IPS-15b (cell line): ENCODE results near the gene PJVK.
"Not testable (repeated sequence)": the region's sequence is repeated elsewhere in the genome, so short reads cannot be mapped to it uniquely, and the experiment has no call there.

Experiments used
- H3K27me3 ChIP-seq: one replicate; pipeline ENCODE4 v1.6.1; 2013; ENCODE audit warnings: low read length; ENCODE audit not compliant: control insufficient read depth, insufficient read depth
- H3K36me3 ChIP-seq: one replicate; pipeline ENCODE4 v1.6.1; 2013; ENCODE audit warnings: low read length; ENCODE audit not compliant: control insufficient read depth, insufficient read depth
- H3K4me1 ChIP-seq: one replicate; pipeline ENCODE4 v1.6.1; 2013; ENCODE audit warnings: mild to moderate bottlenecking, low read length; ENCODE audit not compliant: control insufficient read depth, insufficient read depth
- H3K4me3 ChIP-seq: one replicate; pipeline ENCODE4 v1.5.1; 2013; ENCODE audit warnings: low read depth, low read length
- H3K9ac ChIP-seq: one replicate; pipeline ENCODE4 v1.6.1; 2013; ENCODE audit warnings: low read depth, mild to moderate bottlenecking, low read length
- H3K9me3 ChIP-seq: one replicate; pipeline ENCODE4 v1.6.1; 2013; ENCODE audit warnings: mild to moderate bottlenecking, low read length; ENCODE audit not compliant: control insufficient read depth, insufficient read depth

The PJVK gene

GRCh38 chr2:178417916-178418315 lies 33.3 kb upstream of the PJVK start:
- Histone ChIP-seq H3K9ac (no peak overlapping the region), H3K4me1 (peaks cover 2% of the 10 kb centered on the region), H3K4me3 (no peak overlapping the region), H3K36me3 (peaks cover 4% of the 10 kb centered on the region), H3K9me3 (no peaks in the 10 kb centered on the region), H3K27me3 (no peaks in the 10 kb centered on the region)

GRCh38 chr2:178418426-178418825 lies 32.8 kb upstream of the PJVK start:
- Histone ChIP-seq H3K27me3 (no peaks in the 10 kb centered on the region), H3K9me3 (no peaks in the 10 kb centered on the region), H3K9ac (no peak overlapping the region), H3K4me1 (peaks cover 2% of the 10 kb centered on the region), H3K4me3 (no peak overlapping the region), H3K36me3 (peaks cover 4% of the 10 kb centered on the region)

GRCh38 chr2:178419123-178419522 lies 32.1 kb upstream of the PJVK start:
- H3K36me3 ChIP-seq, result peaks cover 4% of the 10 kb centered on the region
- H3K4me3 ChIP-seq, result no peak overlapping the region
- H3K9me3 ChIP-seq, result no peaks in the 10 kb centered on the region
- H3K27me3 ChIP-seq, result no peaks in the 10 kb centered on the region
- peaks cover 2% of the 10 kb centered on the region for H3K4me1 ChIP-seq
- no peak overlapping the region for H3K9ac ChIP-seq

GRCh38 chr2:178420463-178420999 lies 30.6 kb upstream of the PJVK start:
- no peaks in the 10 kb centered on the region for H3K27me3 ChIP-seq
- no peak overlapping the region for H3K9ac ChIP-seq
- no peak overlapping the region for H3K4me3 ChIP-seq
- H3K36me3 ChIP-seq, result peaks cover 4% of the 10 kb centered on the region
- no peaks in the 10 kb centered on the region for H3K4me1 ChIP-seq
- H3K9me3 ChIP-seq, result no peaks in the 10 kb centered on the region

- no peaks in the 10 kb centered on the region for H3K9me3 ChIP-seq
- no peaks in the 10 kb centered on the region for H3K4me1 ChIP-seq
- no peaks in the 10 kb centered on the region for H3K27me3 ChIP-seq
- H3K9ac ChIP-seq, result no peak overlapping the region
- H3K4me3 ChIP-seq, result no peak overlapping the region
- peaks cover 7% of the 10 kb centered on the region for H3K36me3 ChIP-seq
These were observed 29.1 kb upstream of the PJVK start for GRCh38 chr2:178422097-178422496.

GRCh38 chr2:178423746-178424145 lies 27.4 kb upstream of the PJVK start:
- H3K36me3 ChIP-seq, H3K9me3 ChIP-seq, H3K4me1 ChIP-seq, H3K27me3 ChIP-seq, H3K4me3 ChIP-seq, H3K9ac ChIP-seq: not testable (repeated sequence)

GRCh38 chr2:178425255-178425827 lies 25.8 kb upstream of the PJVK start:
- Histone ChIP-seq H3K9ac (no peak overlapping the region), H3K4me1 (no peaks in the 10 kb centered on the region), H3K4me3 (no peak overlapping the region), H3K9me3 (no peaks in the 10 kb centered on the region), H3K36me3 (peaks cover 7% of the 10 kb centered on the region), H3K27me3 (no peaks in the 10 kb centered on the region)

- H3K27me3 ChIP-seq, result no peaks in the 10 kb centered on the region
- peaks cover 4% of the 10 kb centered on the region for H3K36me3 ChIP-seq
- H3K9ac ChIP-seq, result no peak overlapping the region
- no peaks in the 10 kb centered on the region for H3K4me1 ChIP-seq
- no peaks in the 10 kb centered on the region for H3K9me3 ChIP-seq
- H3K4me3 ChIP-seq, result no peak overlapping the region
These were observed 24.8 kb upstream of the PJVK start for GRCh38 chr2:178426388-178426787.

GRCh38 chr2:178427458-178427857 lies 23.7 kb upstream of the PJVK start:
- H3K4me1 ChIP-seq, result no peaks in the 10 kb centered on the region
- H3K36me3 ChIP-seq, result peaks cover 3% of the 10 kb centered on the region
- H3K9ac ChIP-seq, result no peak overlapping the region
- no peaks in the 10 kb centered on the region for H3K27me3 ChIP-seq
- no peak overlapping the region for H3K4me3 ChIP-seq
- no peaks in the 10 kb centered on the region for H3K9me3 ChIP-seq

- peaks cover 3% of the 10 kb centered on the region for H3K36me3 ChIP-seq
These were observed 22.8 kb upstream of the PJVK start for GRCh38 chr2:178428396-178428806.

GRCh38 chr2:178429336-178429735 lies 21.8 kb upstream of the PJVK start:
- Histone ChIP-seq H3K9me3 (no peaks in the 10 kb centered on the region), H3K4me3 (no peak overlapping the region), H3K4me1 (no peaks in the 10 kb centered on the region), H3K27me3 (no peaks in the 10 kb centered on the region), H3K36me3 (peaks cover 3% of the 10 kb centered on the region), H3K9ac (no peak overlapping the region)

More at GRCh38 chr2:178428396-178428806, 22.8 kb upstream of the PJVK start:
- H3K9ac ChIP-seq, result no peak overlapping the region
- H3K9me3 ChIP-seq, result no peaks in the 10 kb centered on the region
- H3K4me3 ChIP-seq, result no peak overlapping the region
- no peaks in the 10 kb centered on the region for H3K4me1 ChIP-seq
- no peaks in the 10 kb centered on the region for H3K27me3 ChIP-seq

- Histone ChIP-seq H3K27me3 (no peaks in the 10 kb centered on the region), H3K9me3 (no peaks in the 10 kb centered on the region), H3K9ac (no peak overlapping the region), H3K36me3 (no peaks in the 10 kb centered on the region), H3K4me3 (no peak overlapping the region), H3K4me1 (no peaks in the 10 kb centered on the region)
These were observed 14.5 kb upstream of the PJVK start for GRCh38 chr2:178436662-178437061.
